WTC11 (cell line): ENCODE measurements around the gene LPCAT1. TPM values are rescaled to one million over a fixed set of nuclear protein-coding genes. Genes with fewer than 3 reads are reported as not detected.
A peak's percentile ranks its signal among the peaks of the same experiment; 100 is the strongest.

Experiments
- ATAC-seq: fragments of 200-7000 bp; cut with Tn5 transposase; 2 replicates; pipeline ENCODE4 v1.10.0; 2021; ENCODE audit warnings: mild to moderate bottlenecking, moderate library complexity
- CTCF ChIA-PET: fragments of 300-600 bp; sonication (Branson Sonifier 250); formaldehyde crosslinking; loops from one replicate; lab custom pipeline; 2021; ENCODE audit warnings: antibody characterized with exemption; lab: Charles Lee
- POLR2A ChIA-PET: fragments of 350-600 bp; sonication (Branson Sonifier 250); formaldehyde crosslinking; loops from one replicate; lab custom pipeline; 2021; ENCODE audit warnings: antibody characterized with exemption; lab: Charles Lee
- DNase-seq: peaks from one replicate; pipeline ENCODE4 v3.0.0; 2021; ENCODE audit warnings: low spot score
- H3K27ac Mint-ChIP-seq: 2 replicates; pipeline ENCODE4 v1.8.0; 2021; ENCODE audit warnings: mixed read lengths
- H3K27me3 Mint-ChIP-seq: 2 replicates; pipeline ENCODE4 v1.8.0; 2021; ENCODE audit warnings: low read depth, mild to moderate bottlenecking, moderate library complexity, mixed read lengths
- H3K36me3 Mint-ChIP-seq: 2 replicates; pipeline ENCODE4 v1.8.0; 2021; ENCODE audit warnings: mixed read lengths
- H3K4me1 Mint-ChIP-seq: 2 replicates; pipeline ENCODE4 v1.8.0; 2022; ENCODE audit warnings: mixed read lengths
- H3K4me3 Mint-ChIP-seq: 2 replicates; pipeline ENCODE4 v1.8.0; 2021; ENCODE audit warnings: mild to moderate bottlenecking, moderate library complexity, mixed read lengths
- H3K9me3 Mint-ChIP-seq: 2 replicates; pipeline ENCODE4 v1.8.0; 2021; ENCODE audit warnings: mixed read lengths
- CBFB ChIP-seq: sonication (generic); formaldehyde crosslinking; IDR thresholded peaks from 2 replicates; pipeline ENCODE4 v1.8.1; 2022; ENCODE audit warnings: mild to moderate bottlenecking, low read depth, missing genetic modification reagents
- ELF4 ChIP-seq: sonication (generic); formaldehyde crosslinking; IDR thresholded peaks from 2 replicates; pipeline ENCODE4 v1.8.1; 2022; ENCODE audit warnings: low read depth, mild to moderate bottlenecking, moderate library complexity, missing genetic modification reagents
- ETV6 ChIP-seq: sonication (generic); formaldehyde crosslinking; IDR thresholded peaks from 2 replicates; pipeline ENCODE4 v1.8.1; 2022; ENCODE audit warnings: mild to moderate bottlenecking, missing genetic modification reagents
- KAT7 ChIP-seq: sonication (generic); formaldehyde crosslinking; IDR thresholded peaks from 2 replicates; pipeline ENCODE4 v1.8.1; 2023; ENCODE audit warnings: missing genetic modification reagents, mild to moderate bottlenecking, borderline replicate concordance
- SMAD3 ChIP-seq: sonication (generic); formaldehyde crosslinking; IDR thresholded peaks from 2 replicates; pipeline ENCODE4 v1.8.0; 2022; ENCODE audit warnings: missing genetic modification reagents, mild to moderate bottlenecking, borderline replicate concordance
- SOX15 ChIP-seq: fragments of 250-450 bp; sonication (Bioruptor Pico); IDR thresholded peaks from 2 replicates; pipeline ENCODE4 v1.9.0; 2021; ENCODE audit warnings: mild to moderate bottlenecking
- ZBTB21 ChIP-seq: sonication (generic); formaldehyde crosslinking; IDR thresholded peaks from 2 replicates; pipeline ENCODE4 v1.8.1; 2023; ENCODE audit warnings: mild to moderate bottlenecking, missing genetic modification reagents, borderline replicate concordance
- ZNF317 ChIP-seq: sonication (generic); formaldehyde crosslinking; IDR thresholded peaks from 2 replicates; pipeline ENCODE4 v1.8.1; 2023; ENCODE audit warnings: low read depth, mild to moderate bottlenecking, moderate library complexity, missing genetic modification reagents, borderline replicate concordance
- total RNA-seq: library from RNA; stranded (reverse); gene quantifications from 3 replicates; pipeline ENCODE4 v1.2.3, GENCODE V29; 2021
- TF ChIP-seq, protein P1 (sequence below): sonication (generic); formaldehyde crosslinking; IDR thresholded peaks from 2 replicates; pipeline ENCODE4 v1.8.0; 2022; ENCODE audit warnings: missing genetic modification reagents
- TF ChIP-seq, protein P2 (sequence below): sonication (generic); formaldehyde crosslinking; IDR thresholded peaks from 2 replicates; pipeline ENCODE4 v1.8.0; 2022; ENCODE audit warnings: mild to moderate bottlenecking, missing genetic modification reagents
- TF ChIP-seq, protein P3 (sequence below): sonication (generic); formaldehyde crosslinking; IDR thresholded peaks from 2 replicates; pipeline ENCODE4 v1.8.1; 2023; ENCODE audit warnings: mild to moderate bottlenecking, moderate library complexity, missing genetic modification reagents
- TF ChIP-seq, protein P4 (sequence below): sonication (generic); formaldehyde crosslinking; IDR thresholded peaks from 2 replicates; pipeline ENCODE4 v1.8.0; 2023; ENCODE audit warnings: missing genetic modification reagents
- TF ChIP-seq, protein P5 (sequence below): sonication (generic); formaldehyde crosslinking; conservative IDR thresholded peaks from 2 replicates; pipeline ENCODE4 v1.8.1; 2023; ENCODE audit warnings: mild to moderate bottlenecking, low read depth, missing genetic modification reagents, moderate library complexity

LPCAT1 gene
- total RNA-seq, 1 experiment from 2014 or later: 206 TPM

DNA sequence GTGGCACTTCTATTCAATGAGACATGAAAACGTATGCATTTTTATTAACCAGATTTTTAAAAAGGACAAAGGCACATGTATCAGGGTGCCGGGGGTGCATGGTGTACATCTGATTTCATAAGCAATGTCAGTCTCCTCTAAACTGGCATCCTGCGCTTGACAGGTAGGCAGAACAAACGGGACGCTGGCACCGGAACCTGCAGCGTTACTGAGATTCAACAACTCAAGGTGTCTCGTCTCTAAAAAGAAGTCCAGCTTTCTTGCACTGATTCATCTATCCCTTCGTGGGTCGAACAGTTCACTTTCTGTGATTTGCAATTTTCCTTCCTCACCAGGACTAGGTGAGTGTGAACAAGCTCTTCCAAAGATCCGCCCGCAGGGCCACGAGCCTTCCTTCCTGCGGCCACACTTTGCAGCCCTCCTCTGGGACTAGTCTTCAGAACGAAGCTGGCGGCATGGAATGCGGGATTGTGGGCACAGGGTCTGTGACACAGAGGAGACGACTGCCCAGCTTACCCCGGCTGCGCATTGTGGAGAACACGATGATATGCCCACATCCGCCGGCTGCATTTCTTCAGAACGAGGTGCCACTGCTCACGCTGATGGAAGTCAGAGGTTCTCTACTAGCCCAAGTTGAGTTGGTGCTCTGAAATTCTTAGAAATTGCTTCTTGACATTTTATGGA, 85.7 kb downstream of the LPCAT1 start:
- ATAC-seq (no peak), DNase-seq (no peak)
- Mint-ChIP-seq H3K27me3 (peaks cover 28% of the 10 kb centered on the region), H3K4me1 (peaks cover 8% of the 10 kb centered on the region; the same call in 1 of the 2 replicates), H3K9me3 (peaks cover 31% of the 10 kb centered on the region), H3K4me3 (no peak overlapping the region), H3K27ac (no peak overlapping the region), H3K36me3 (peaks cover 8% of the 10 kb centered on the region)
- POLR2A ChIA-PET: no interaction called here
- CTCF ChIA-PET: interaction anchor here (0.7 to 3.1 kb wide), 11 partner anchors 12 to 233 kb away, joined by 3 to 21 read pairs (median 4); no protein-coding TSS in a partner anchor
- TF ChIP-seq KAT7 (CRISPR knock-in tag): no peak
- TF ChIP-seq, all 79 proteins: peak for 0

DNA sequence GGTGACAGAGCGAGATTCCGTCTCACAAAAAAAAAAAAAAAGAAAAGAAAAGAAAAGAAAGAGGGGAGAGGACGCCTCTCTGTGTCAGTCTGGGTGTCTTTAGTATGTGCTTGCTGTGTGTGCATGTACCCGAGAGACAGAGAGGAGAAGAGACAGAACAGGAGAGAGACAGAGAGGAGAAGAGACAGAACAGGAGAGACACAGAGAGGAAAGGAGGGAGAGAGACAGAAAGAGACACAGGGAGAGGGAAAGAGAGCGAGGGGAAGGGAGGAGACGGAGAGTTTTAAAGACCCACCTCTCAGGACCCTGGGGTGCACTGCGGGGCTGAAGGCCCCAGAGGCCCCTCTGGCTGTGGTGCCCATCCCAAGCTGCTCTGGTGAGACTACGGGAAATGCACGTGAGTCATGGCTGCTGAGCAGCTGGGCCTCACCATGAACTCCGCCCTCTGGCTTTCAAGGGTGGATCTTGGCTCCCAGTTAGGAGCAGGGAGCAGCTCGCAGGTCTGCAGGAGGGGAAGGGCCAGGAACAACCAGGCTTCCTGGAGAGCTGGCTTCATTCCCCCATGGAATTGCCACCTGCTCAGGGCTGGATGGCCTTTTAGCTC, 86.4 kb downstream of the LPCAT1 start:
- DNase-seq: peak; percentile 43
- Mint-ChIP-seq H3K27ac (no peak overlapping the region), H3K36me3 (peaks cover 11% of the 10 kb centered on the region), H3K27me3 (peaks cover 21% of the 10 kb centered on the region), H3K4me3 (no peak overlapping the region), H3K4me1 (peaks cover 8% of the 10 kb centered on the region; the same call in 1 of the 2 replicates), H3K9me3 (peaks cover 38% of the 10 kb centered on the region)
- TF ChIP-seq ZBTB21 (CRISPR knock-in tag) (no peak), ETV6 (CRISPR knock-in tag) (no peak)
- TF ChIP-seq, protein P1, sequence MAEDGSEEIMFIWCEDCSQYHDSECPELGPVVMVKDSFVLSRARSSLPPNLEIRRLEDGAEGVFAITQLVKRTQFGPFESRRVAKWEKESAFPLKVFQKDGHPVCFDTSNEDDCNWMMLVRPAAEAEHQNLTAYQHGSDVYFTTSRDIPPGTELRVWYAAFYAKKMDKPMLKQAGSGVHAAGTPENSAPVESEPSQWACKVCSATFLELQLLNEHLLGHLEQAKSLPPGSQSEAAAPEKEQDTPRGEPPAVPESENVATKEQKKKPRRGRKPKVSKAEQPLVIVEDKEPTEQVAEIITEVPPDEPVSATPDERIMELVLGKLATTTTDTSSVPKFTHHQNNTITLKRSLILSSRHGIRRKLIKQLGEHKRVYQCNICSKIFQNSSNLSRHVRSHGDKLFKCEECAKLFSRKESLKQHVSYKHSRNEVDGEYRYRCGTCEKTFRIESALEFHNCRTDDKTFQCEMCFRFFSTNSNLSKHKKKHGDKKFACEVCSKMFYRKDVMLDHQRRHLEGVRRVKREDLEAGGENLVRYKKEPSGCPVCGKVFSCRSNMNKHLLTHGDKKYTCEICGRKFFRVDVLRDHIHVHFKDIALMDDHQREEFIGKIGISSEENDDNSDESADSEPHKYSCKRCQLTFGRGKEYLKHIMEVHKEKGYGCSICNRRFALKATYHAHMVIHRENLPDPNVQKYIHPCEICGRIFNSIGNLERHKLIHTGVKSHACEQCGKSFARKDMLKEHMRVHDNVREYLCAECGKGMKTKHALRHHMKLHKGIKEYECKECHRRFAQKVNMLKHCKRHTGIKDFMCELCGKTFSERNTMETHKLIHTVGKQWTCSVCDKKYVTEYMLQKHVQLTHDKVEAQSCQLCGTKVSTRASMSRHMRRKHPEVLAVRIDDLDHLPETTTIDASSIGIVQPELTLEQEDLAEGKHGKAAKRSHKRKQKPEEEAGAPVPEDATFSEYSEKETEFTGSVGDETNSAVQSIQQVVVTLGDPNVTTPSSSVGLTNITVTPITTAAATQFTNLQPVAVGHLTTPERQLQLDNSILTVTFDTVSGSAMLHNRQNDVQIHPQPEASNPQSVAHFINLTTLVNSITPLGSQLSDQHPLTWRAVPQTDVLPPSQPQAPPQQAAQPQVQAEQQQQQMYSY (CRISPR knock-in tag): no peak
- ATAC-seq: peak; percentile 92
- POLR2A ChIA-PET: no interaction called here
- CTCF ChIA-PET: interaction anchor here (0.7 to 3.1 kb wide), 11 partner anchors 11 to 233 kb away, joined by 3 to 21 read pairs (median 4); no protein-coding TSS in a partner anchor

DNA sequence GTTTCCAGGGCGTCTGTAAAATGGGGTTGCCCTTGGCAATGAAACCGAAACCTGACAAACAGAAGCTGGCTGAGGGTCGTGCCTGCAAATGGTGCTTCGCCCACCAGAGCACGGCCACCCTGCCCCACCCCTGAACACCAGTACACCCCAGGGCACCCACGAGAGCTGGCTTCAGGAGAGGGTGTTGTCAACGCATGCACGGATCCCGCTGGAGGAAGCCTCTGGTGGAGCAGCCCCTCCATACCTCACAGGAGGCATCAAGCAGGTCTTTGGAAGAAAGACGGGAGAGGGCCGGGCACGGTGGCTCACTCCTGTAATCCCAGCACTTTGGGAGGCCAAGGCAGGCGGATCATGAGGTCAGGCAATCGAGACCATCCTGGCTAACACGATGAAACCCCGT, 87.1 kb downstream of the LPCAT1 start:
- no peak for DNase-seq
- peaks cover 8% of the 10 kb centered on the region; the same call in 1 of the 2 replicates for H3K4me1 Mint-ChIP-seq
- H3K27ac Mint-ChIP-seq: no peak overlapping the region
- ChIA-PET POLR2A (no interaction called here), CTCF (interaction anchor here (1.0 to 3.1 kb wide), 3 partner anchors 31 to 208 kb away, joined by 4 to 21 read pairs (median 4); no protein-coding TSS in a partner anchor)
- peaks cover 40% of the 10 kb centered on the region for H3K9me3 Mint-ChIP-seq
- TF ChIP-seq, protein P1 (CRISPR knock-in tag): no peak
- TF ChIP-seq, protein P2, sequence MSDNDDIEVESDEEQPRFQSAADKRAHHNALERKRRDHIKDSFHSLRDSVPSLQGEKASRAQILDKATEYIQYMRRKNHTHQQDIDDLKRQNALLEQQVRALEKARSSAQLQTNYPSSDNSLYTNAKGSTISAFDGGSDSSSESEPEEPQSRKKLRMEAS (CRISPR knock-in tag): no peak
- TF ChIP-seq SMAD3 (CRISPR knock-in tag) (no peak), CBFB (CRISPR knock-in tag) (no peak), SOX15 (no peak), ELF4 (CRISPR knock-in tag) (no peak), ZNF317 (CRISPR knock-in tag) (no peak)
- TF ChIP-seq, protein P3, sequence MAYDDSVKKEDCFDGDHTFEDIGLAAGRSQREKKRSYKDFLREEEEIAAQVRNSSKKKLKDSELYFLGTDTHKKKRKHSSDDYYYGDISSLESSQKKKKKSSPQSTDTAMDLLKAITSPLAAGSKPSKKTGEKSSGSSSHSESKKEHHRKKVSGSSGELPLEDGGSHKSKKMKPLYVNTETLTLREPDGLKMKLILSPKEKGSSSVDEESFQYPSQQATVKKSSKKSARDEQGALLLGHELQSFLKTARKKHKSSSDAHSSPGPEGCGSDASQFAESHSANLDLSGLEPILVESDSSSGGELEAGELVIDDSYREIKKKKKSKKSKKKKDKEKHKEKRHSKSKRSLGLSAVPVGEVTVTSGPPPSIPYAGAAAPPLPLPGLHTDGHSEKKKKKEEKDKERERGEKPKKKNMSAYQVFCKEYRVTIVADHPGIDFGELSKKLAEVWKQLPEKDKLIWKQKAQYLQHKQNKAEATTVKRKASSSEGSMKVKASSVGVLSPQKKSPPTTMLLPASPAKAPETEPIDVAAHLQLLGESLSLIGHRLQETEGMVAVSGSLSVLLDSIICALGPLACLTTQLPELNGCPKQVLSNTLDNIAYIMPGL: no peak
- TF ChIP-seq, protein P4, sequence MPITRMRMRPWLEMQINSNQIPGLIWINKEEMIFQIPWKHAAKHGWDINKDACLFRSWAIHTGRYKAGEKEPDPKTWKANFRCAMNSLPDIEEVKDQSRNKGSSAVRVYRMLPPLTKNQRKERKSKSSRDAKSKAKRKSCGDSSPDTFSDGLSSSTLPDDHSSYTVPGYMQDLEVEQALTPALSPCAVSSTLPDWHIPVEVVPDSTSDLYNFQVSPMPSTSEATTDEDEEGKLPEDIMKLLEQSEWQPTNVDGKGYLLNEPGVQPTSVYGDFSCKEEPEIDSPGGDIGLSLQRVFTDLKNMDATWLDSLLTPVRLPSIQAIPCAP (CRISPR knock-in tag): no peak
- TF ChIP-seq, protein P5, sequence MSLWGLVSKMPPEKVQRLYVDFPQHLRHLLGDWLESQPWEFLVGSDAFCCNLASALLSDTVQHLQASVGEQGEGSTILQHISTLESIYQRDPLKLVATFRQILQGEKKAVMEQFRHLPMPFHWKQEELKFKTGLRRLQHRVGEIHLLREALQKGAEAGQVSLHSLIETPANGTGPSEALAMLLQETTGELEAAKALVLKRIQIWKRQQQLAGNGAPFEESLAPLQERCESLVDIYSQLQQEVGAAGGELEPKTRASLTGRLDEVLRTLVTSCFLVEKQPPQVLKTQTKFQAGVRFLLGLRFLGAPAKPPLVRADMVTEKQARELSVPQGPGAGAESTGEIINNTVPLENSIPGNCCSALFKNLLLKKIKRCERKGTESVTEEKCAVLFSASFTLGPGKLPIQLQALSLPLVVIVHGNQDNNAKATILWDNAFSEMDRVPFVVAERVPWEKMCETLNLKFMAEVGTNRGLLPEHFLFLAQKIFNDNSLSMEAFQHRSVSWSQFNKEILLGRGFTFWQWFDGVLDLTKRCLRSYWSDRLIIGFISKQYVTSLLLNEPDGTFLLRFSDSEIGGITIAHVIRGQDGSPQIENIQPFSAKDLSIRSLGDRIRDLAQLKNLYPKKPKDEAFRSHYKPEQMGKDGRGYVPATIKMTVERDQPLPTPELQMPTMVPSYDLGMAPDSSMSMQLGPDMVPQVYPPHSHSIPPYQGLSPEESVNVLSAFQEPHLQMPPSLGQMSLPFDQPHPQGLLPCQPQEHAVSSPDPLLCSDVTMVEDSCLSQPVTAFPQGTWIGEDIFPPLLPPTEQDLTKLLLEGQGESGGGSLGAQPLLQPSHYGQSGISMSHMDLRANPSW (CRISPR knock-in tag): no peak
- no peak overlapping the region for H3K4me3 Mint-ChIP-seq
- ATAC-seq: no peak
- peaks cover 12% of the 10 kb centered on the region for H3K36me3 Mint-ChIP-seq
- H3K27me3 Mint-ChIP-seq: peaks cover 17% of the 10 kb centered on the region
